Measurements from ENCODE around the gene TLX3.

GRCh38 chr5:171357843-171358242, 48.8 kb downstream of the TLX3 start:
- TF ChIP-seq CTCF (IDR thresholded peaks at IDR 0.05) (no peak), POLR2A (IDR thresholded peaks at IDR 0.05) (no peak)

Measured in esophagus squamous epithelium (tissue), 4 donors.